Measurements from ENCODE around the gene KIF27. TPM values are rescaled to one million over a fixed set of nuclear protein-coding genes. Genes with fewer than 3 reads are reported as not detected.
A peak's percentile ranks its signal among the peaks of the same experiment; 100 is the strongest.
"Not testable (repeated sequence)": the region's sequence is repeated elsewhere in the genome, so short reads cannot be mapped to it uniquely, and the experiment has no call there.

KIF27 gene
- total RNA-seq, 2 donors from 2014 or later, result 2.6 to 3.1 TPM

- not testable (repeated sequence) for ATAC-seq (replicated peaks); H3K27me3 Mint-ChIP-seq; H3K4me3 Mint-ChIP-seq; H3K27ac Mint-ChIP-seq; H3K9me3 Mint-ChIP-seq; H3K36me3 Mint-ChIP-seq (ENCODE audit: low read depth); H3K4me1 Mint-ChIP-seq
Observed at GRCh38 chr9:83886498-83886897, 34.7 kb downstream of the KIF27 start.

GRCh38 chr9:83885559-83886240, 35.5 kb downstream of the KIF27 start:
- H3K36me3 Mint-ChIP-seq (ENCODE audit: low read depth); H3K27ac Mint-ChIP-seq; H3K9me3 Mint-ChIP-seq; H3K27me3 Mint-ChIP-seq; H3K4me3 Mint-ChIP-seq; H3K4me1 Mint-ChIP-seq; ATAC-seq (replicated peaks): not testable (repeated sequence)

GRCh38 chr9:83881687-83882408, 39.4 kb downstream of the KIF27 start:
- not testable (repeated sequence) for H3K36me3 Mint-ChIP-seq (ENCODE audit: low read depth); H3K4me3 Mint-ChIP-seq; H3K27me3 Mint-ChIP-seq; ATAC-seq (replicated peaks); H3K9me3 Mint-ChIP-seq; H3K4me1 Mint-ChIP-seq; H3K27ac Mint-ChIP-seq

- ATAC-seq (replicated peaks); H3K4me1 Mint-ChIP-seq; H3K9me3 Mint-ChIP-seq; H3K27ac Mint-ChIP-seq; H3K4me3 Mint-ChIP-seq; H3K27me3 Mint-ChIP-seq; H3K36me3 Mint-ChIP-seq (ENCODE audit: low read depth): not testable (repeated sequence)
Observed at GRCh38 chr9:83875559-83875958, 45.7 kb downstream of the KIF27 start.

- not testable (repeated sequence) for H3K36me3 Mint-ChIP-seq (ENCODE audit: low read depth); H3K9me3 Mint-ChIP-seq; ATAC-seq (replicated peaks); H3K27me3 Mint-ChIP-seq; H3K4me3 Mint-ChIP-seq; H3K27ac Mint-ChIP-seq; H3K4me1 Mint-ChIP-seq
Observed at GRCh38 chr9:83849895-83850294, 71.3 kb downstream of the KIF27 start.

GRCh38 chr9:83837070-83837643, 84.1 kb downstream of the KIF27 start:
- not testable (repeated sequence) for H3K36me3 Mint-ChIP-seq (ENCODE audit: low read depth); ATAC-seq (replicated peaks); H3K27me3 Mint-ChIP-seq; H3K4me1 Mint-ChIP-seq; H3K9me3 Mint-ChIP-seq; H3K27ac Mint-ChIP-seq; H3K4me3 Mint-ChIP-seq

- not testable (repeated sequence) for H3K4me1 Mint-ChIP-seq; H3K36me3 Mint-ChIP-seq (ENCODE audit: low read depth); ATAC-seq (replicated peaks); H3K9me3 Mint-ChIP-seq; H3K4me3 Mint-ChIP-seq; H3K27me3 Mint-ChIP-seq; H3K27ac Mint-ChIP-seq
Observed at GRCh38 chr9:83830426-83831071, 90.7 kb downstream of the KIF27 start.

- not testable (repeated sequence) for H3K4me3 Mint-ChIP-seq; H3K27me3 Mint-ChIP-seq; H3K9me3 Mint-ChIP-seq; ATAC-seq (replicated peaks); H3K27ac Mint-ChIP-seq; H3K4me1 Mint-ChIP-seq; H3K36me3 Mint-ChIP-seq (ENCODE audit: low read depth)
Observed at GRCh38 chr9:83824986-83825623, 96.1 kb downstream of the KIF27 start.

- not testable (repeated sequence) for H3K36me3 Mint-ChIP-seq (ENCODE audit: low read depth); H3K9me3 Mint-ChIP-seq; H3K27me3 Mint-ChIP-seq; H3K4me1 Mint-ChIP-seq
- H3K4me3 Mint-ChIP-seq, result peak within 1 kb of the TSS; percentile 86
- peak within 1 kb of the TSS; percentile 77 for H3K27ac Mint-ChIP-seq
- ATAC-seq (replicated peaks), result peak; percentile 82
Observed at GRCh38 chr9:83817356-83818278, 103.6 kb downstream of the KIF27 start, which contains the start of gene GKAP1. Gene GKAP1, minus strand, starts transcription at chr9:83817769. Its CDS starts 11,252 bp downstream, at chr9:83806517.

- H3K27ac Mint-ChIP-seq, result peak overlapping the region; percentile 77
- H3K36me3 Mint-ChIP-seq (ENCODE audit: low read depth); ATAC-seq (replicated peaks): not testable (repeated sequence)
Observed at GRCh38 chr9:83817011-83817355, 104.2 kb downstream of the KIF27 start.

GRCh38 chr9:83815120-83815519, 106.1 kb downstream of the KIF27 start:
- not testable (repeated sequence) for H3K4me3 Mint-ChIP-seq; ATAC-seq (replicated peaks); H3K4me1 Mint-ChIP-seq; H3K36me3 Mint-ChIP-seq (ENCODE audit: low read depth); H3K9me3 Mint-ChIP-seq; H3K27ac Mint-ChIP-seq; H3K27me3 Mint-ChIP-seq

More at GRCh38 chr9:83817011-83817355, 104.2 kb downstream of the KIF27 start:
- H3K27me3 Mint-ChIP-seq, H3K4me1 Mint-ChIP-seq, H3K9me3 Mint-ChIP-seq: not testable (repeated sequence)
- peak overlapping the region; percentile 86 for H3K4me3 Mint-ChIP-seq

GRCh38 chr9:83809213-83809612, 112.0 kb downstream of the KIF27 start:
- not testable (repeated sequence) for H3K4me1 Mint-ChIP-seq; ATAC-seq (replicated peaks); H3K36me3 Mint-ChIP-seq (ENCODE audit: low read depth); H3K27ac Mint-ChIP-seq; H3K9me3 Mint-ChIP-seq; H3K4me3 Mint-ChIP-seq; H3K27me3 Mint-ChIP-seq

- not testable (repeated sequence) for ATAC-seq (replicated peaks); H3K4me3 Mint-ChIP-seq; H3K36me3 Mint-ChIP-seq (ENCODE audit: low read depth); H3K9me3 Mint-ChIP-seq; H3K27ac Mint-ChIP-seq; H3K27me3 Mint-ChIP-seq; H3K4me1 Mint-ChIP-seq
Observed at GRCh38 chr9:83804454-83804853, 116.8 kb downstream of the KIF27 start.

GRCh38 chr9:83803941-83804340, 117.3 kb downstream of the KIF27 start:
- H3K36me3 Mint-ChIP-seq (ENCODE audit: low read depth); H3K4me3 Mint-ChIP-seq; H3K27me3 Mint-ChIP-seq; ATAC-seq (replicated peaks); H3K9me3 Mint-ChIP-seq; H3K27ac Mint-ChIP-seq; H3K4me1 Mint-ChIP-seq: not testable (repeated sequence)
